Measurements from ENCODE around the gene MRPS6. TPM values are rescaled to one million over a fixed set of nuclear protein-coding genes. Genes with fewer than 3 reads are reported as not detected.

Gene MRPS6
- total and polyA plus RNA-seq, 10 of the 15 experiments (the other 5 are each of a cell fraction or from before 2014, with no cell fraction given) = 32.5 to 232 (median 90.3) TPM

DNA sequence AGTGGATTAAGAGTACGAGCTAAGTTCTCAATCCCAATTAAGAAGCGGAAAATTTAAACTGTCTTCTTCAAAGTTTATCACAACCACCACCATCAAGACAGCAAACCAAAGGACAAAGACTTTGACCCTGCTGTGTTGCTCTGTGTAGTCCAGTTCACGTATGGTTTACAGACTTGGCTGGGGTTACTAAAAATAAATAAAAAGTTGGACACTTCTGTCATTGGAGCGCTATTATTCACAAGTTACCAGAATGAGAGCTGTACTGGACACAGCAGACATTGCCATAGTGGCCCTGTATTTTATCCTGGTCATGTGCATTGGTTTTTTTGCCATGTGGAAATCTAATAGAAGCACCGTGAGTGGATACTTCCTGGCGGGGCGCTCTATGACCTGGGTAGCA lies 21.6 kb downstream of the MRPS6 start:
- FAIRE-seq (no peak), ATAC-seq (no peak), DNase-seq (ENCODE audit: low read depth, low spot score) (no peak)
- H3K27ac ChIP-seq (ENCODE audit: control insufficient read depth, insufficient read depth) = no peak overlapping the region
- H4K20me1 ChIP-seq (ENCODE audit: control insufficient read depth, insufficient read depth) = no peaks in the 10 kb centered on the region
- H3K36me3 ChIP-seq (ENCODE audit: control insufficient read depth in 2 of 2, insufficient read depth in 2 of 2, low read length in 1 of 2) = peaks cover 8 to 9% of the 10 kb centered on the region in 2 experiments; a peak in 3 of 4 replicates
- TF ChIP-seq PML (IDR thresholded peaks at IDR 0.05; ENCODE audit: low read length) (no peak), CREM (IDR thresholded peaks at IDR 0.05; ENCODE audit: low read depth) (no peak), CHD1 (IDR thresholded peaks at IDR 0.05; ENCODE audit: low read depth, low read length) (no peak), SPI1 (IDR thresholded peaks at IDR 0.05; ENCODE audit: borderline replicate concordance, insufficient read depth, low read depth, low read length) (no peak), STAT3 (IDR thresholded peaks at IDR 0.05; ENCODE audit: low read depth, low read length) (no peak), MEF2A (IDR thresholded peaks at IDR 0.05; ENCODE audit: insufficient read depth, low read depth, low read length) (no peak), USF2 (IDR thresholded peaks at IDR 0.05; ENCODE audit: borderline replicate concordance, low read depth, low read length) (no peak), ESRRA (IDR thresholded peaks at IDR 0.05; ENCODE audit: low read length) (no peak), RB1 (IDR thresholded peaks at IDR 0.05; ENCODE audit: borderline replicate concordance) (no peak), HSF1 (IDR thresholded peaks at IDR 0.05; ENCODE audit: low read depth, low read length) (no peak), EZH2 (IDR thresholded peaks at IDR 0.05; ENCODE audit: borderline replicate concordance, control insufficient read depth, low read depth, low read length) (no peak)
- TF ChIP-seq, protein P1, sequence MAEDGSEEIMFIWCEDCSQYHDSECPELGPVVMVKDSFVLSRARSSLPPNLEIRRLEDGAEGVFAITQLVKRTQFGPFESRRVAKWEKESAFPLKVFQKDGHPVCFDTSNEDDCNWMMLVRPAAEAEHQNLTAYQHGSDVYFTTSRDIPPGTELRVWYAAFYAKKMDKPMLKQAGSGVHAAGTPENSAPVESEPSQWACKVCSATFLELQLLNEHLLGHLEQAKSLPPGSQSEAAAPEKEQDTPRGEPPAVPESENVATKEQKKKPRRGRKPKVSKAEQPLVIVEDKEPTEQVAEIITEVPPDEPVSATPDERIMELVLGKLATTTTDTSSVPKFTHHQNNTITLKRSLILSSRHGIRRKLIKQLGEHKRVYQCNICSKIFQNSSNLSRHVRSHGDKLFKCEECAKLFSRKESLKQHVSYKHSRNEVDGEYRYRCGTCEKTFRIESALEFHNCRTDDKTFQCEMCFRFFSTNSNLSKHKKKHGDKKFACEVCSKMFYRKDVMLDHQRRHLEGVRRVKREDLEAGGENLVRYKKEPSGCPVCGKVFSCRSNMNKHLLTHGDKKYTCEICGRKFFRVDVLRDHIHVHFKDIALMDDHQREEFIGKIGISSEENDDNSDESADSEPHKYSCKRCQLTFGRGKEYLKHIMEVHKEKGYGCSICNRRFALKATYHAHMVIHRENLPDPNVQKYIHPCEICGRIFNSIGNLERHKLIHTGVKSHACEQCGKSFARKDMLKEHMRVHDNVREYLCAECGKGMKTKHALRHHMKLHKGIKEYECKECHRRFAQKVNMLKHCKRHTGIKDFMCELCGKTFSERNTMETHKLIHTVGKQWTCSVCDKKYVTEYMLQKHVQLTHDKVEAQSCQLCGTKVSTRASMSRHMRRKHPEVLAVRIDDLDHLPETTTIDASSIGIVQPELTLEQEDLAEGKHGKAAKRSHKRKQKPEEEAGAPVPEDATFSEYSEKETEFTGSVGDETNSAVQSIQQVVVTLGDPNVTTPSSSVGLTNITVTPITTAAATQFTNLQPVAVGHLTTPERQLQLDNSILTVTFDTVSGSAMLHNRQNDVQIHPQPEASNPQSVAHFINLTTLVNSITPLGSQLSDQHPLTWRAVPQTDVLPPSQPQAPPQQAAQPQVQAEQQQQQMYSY (CRISPR knock-in tag; IDR thresholded peaks at IDR 0.05) = no peak
- TF ChIP-seq, protein P2, sequence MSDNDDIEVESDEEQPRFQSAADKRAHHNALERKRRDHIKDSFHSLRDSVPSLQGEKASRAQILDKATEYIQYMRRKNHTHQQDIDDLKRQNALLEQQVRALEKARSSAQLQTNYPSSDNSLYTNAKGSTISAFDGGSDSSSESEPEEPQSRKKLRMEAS (IDR thresholded peaks at IDR 0.05; ENCODE audit: low read depth, low read length) = no peak
- no peaks in the 10 kb centered on the region for H3K9me3 ChIP-seq (replicated peaks; ENCODE audit: control insufficient read depth, insufficient read depth, low read length)
- no peak overlapping the region for H2AFZ ChIP-seq (ENCODE audit: control insufficient read depth, low read depth, low read length)
- H3K4me3 ChIP-seq = no peak overlapping the region
- ChIA-PET RAD21 (ENCODE audit: unreplicated experiment) (no interaction called here), POLR2A (interaction anchor here (2.7 kb wide), 1 partner anchor 13 kb away, joined by 8 read pairs; no protein-coding TSS in a partner anchor), CTCF (interaction anchor here (1.1 to 1.2 kb wide), 2 partner anchors 9 to 13 kb away, joined by 3 to 4 read pairs; no protein-coding TSS in a partner anchor), SMC1A (ENCODE audit: uncharacterized antibody, unreplicated experiment) (interaction anchor here (0.9 to 1.9 kb wide), 3 partner anchors 9 to 18 kb away, joined by 3 to 4 read pairs (median 4); no protein-coding TSS in a partner anchor)
- H3K9ac ChIP-seq (ENCODE audit: control insufficient read depth, insufficient read depth, low read length) = no peak overlapping the region
- intact Hi-C loops (cut with micrococcal nuclease; ENCODE audit: unreplicated experiment) = no loop called here
- WGBS (ENCODE audit: insufficient coverage, insufficient replicate concordance, low lambda C conversion rate, missing lambda C conversion rate) = 92% methylated on average over 7 of the region's 7 CpGs
- peaks cover 35% of the 10 kb centered on the region for H3K79me2 ChIP-seq (ENCODE audit: control insufficient read depth, insufficient read depth, low read length)
- H3K4me1 ChIP-seq (ENCODE audit: control insufficient read depth, insufficient read depth, low read length) = peaks cover 7% of the 10 kb centered on the region; the same call in 1 of the 2 replicates
- H3K4me2 ChIP-seq (ENCODE audit: control insufficient read depth, insufficient read depth) = no peak overlapping the region
- in situ Hi-C loops (cut with MboI) = no loop called here
- no TSS peak for BruUV-seq (replicated peaks)
- H3K27me3 ChIP-seq (replicated peaks in 1 of 2; ENCODE audit: control insufficient read depth in 2 of 2, insufficient read depth in 2 of 2, low read length in 1 of 2) = no peaks in the 10 kb centered on the region

Data from GM12878 (cell line).